ENCODE results near the gene ACP6. TPM values are rescaled to one million over a fixed set of nuclear protein-coding genes. Genes with fewer than 3 reads are reported as not detected.

ACP6 gene
- total RNA-seq, 1 donor from 2014 or later = 14.1 TPM

DNA sequence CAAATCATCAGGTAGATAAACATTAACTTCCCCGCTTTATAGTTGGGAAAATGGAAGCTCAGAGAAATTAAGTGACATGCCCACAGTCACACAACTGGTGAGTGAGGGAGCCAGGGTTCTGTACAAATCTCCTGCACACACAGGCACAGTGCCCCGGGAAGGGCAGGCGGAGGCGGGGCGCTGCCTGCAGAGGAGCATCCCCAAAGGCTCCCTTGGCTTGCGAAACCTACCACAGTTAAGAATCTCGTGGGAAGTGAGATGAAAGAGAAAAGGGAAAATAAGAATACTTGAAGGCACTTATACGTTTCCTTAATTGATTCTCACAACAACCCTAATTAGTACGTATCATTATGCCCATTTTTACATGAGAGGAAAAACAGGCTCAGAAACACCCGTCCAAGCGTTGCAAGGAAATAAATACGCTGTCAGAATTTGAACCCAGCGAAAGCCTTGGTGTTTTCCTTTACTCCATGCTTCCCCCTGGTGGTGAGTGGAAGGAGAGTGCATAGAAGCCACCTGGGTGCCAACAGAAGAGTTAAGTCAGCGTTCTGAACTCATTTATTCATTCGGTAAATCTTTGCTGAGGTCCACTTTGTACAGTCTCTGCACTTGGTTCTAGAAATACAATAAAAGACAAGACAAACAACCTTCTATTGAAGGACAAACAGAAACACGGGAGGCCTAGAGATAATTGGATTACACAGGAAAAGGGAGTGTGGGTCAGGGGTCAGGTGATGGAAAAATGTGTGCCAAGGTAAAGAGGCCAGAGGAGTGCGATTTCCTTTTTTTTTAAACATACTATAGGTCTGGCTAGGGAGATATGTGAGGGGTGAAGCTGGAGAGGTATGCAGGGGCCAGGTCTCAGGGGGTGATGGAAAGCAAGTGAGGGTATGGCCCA lies 28.4 kb downstream of the ACP6 start:
- peaks cover 26% of the 10 kb centered on the region for H3K36me3 Mint-ChIP-seq (ENCODE audit: low read depth)
- peak; percentile 42 for DNase-seq (ENCODE audit: low spot score)
- H3K9me3 Mint-ChIP-seq = no peaks in the 10 kb centered on the region
- H3K27me3 Mint-ChIP-seq (ENCODE audit: insufficient read depth) = no peaks in the 10 kb centered on the region
- intact Hi-C loops (cut with micrococcal nuclease) = loop anchor here (1.0 to 10.0 kb wide), 7 partner anchors 28 to 467 kb away; partner anchors contain the start of genes ACP6 and PRKAB2
- H3K4me3 Mint-ChIP-seq = no peak overlapping the region
- peaks cover 57% of the 10 kb centered on the region for H3K4me1 Mint-ChIP-seq (ENCODE audit: low read depth)
- no peak overlapping the region for H3K27ac Mint-ChIP-seq

DNA sequence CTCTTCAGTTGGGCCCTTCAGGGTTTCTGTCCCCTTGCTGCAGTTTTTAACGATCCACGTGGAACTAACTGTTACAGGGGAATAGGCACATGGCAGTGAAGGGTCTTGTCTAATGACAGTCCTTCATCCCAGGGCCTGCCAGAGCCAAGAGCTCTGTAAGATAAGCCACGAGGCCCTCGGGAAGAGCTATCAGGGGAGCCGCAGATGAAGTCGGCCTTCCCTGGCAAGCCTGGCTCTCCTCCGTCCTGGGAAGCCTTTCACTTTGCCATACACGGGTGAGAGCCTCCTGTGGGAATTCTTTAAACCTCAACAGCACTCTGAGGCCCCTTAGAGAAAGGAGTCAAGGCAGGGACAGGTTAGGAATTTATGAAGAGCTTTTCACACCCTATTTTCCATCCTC lies 29.0 kb downstream of the ACP6 start:
- no peaks in the 10 kb centered on the region for H3K9me3 Mint-ChIP-seq
- H3K27me3 Mint-ChIP-seq (ENCODE audit: insufficient read depth) = no peaks in the 10 kb centered on the region
- peaks cover 51% of the 10 kb centered on the region for H3K4me1 Mint-ChIP-seq (ENCODE audit: low read depth)
- H3K36me3 Mint-ChIP-seq (ENCODE audit: low read depth) = peaks cover 26% of the 10 kb centered on the region
- no peak overlapping the region for H3K4me3 Mint-ChIP-seq
- H3K27ac Mint-ChIP-seq = no peak overlapping the region
- intact Hi-C loops (cut with micrococcal nuclease) = loop anchor here (1.0 to 10.0 kb wide), 5 partner anchors 29 to 466 kb away; partner anchors contain the start of genes ACP6 and PRKAB2
- no peak for DNase-seq (ENCODE audit: low spot score)

DNA sequence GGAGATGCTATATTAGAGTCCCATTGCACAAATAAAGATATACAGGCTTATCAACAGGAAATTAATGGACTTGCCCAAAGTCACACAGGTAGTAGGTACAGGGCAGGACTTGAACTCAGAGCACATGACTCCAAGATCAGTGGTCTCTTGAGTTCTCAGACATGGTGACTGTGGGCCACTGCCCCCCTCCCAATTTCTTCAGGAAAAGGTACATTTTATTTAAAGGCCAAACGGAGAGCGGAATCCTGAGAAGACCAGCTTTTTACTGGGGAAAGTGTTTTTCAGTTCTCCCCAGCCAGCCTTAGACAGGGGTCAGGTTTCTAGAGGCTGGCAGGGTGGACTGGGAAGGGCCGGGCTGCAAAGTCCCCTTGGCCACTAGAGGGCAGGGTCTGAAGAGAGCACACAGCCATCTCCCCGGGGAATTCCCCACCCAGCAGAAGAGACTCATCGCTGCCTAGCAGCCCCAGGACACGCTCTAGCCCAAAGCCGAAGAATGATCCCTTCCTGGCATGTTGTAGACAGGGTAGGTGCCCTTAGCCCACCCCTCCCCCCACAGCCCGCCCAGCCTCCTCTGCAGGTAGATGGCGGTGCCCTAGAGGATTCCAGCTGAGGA lies 29.7 kb downstream of the ACP6 start:
- Mint-ChIP-seq H3K4me1 (ENCODE audit: low read depth) (peaks cover 49% of the 10 kb centered on the region), H3K4me3 (no peak overlapping the region), H3K27ac (no peak overlapping the region), H3K9me3 (no peaks in the 10 kb centered on the region), H3K36me3 (ENCODE audit: low read depth) (peaks cover 27% of the 10 kb centered on the region), H3K27me3 (ENCODE audit: insufficient read depth) (no peaks in the 10 kb centered on the region)
- DNase-seq (ENCODE audit: low spot score) = peak; percentile 73
- intact Hi-C loops (cut with micrococcal nuclease) = loop anchor here (1.0 to 10.0 kb wide), 8 partner anchors 13 to 466 kb away; partner anchors contain the start of genes ACP6 and PRKAB2

DNA sequence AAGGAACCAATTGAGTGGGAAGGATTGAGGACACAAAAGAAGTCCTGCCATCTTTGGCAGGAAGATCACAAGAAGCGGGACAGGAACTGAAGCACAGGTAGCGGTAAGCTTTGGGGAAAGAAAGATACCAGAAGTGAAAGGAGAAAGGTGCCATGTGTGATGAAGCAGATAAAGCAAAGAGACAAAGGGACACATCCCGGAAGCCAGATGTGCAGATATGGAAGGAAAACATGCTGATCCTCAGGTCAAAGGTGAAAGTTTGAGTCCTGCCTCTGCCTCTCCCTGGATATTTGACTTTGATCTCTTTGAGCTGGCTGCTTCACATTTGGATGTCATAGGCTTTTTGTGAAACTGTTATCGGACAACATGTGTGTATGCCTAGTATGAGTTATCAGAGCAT lies 34.0 kb downstream of the ACP6 start:
- no peak for DNase-seq (ENCODE audit: low spot score)
- H3K9me3 Mint-ChIP-seq = no peaks in the 10 kb centered on the region
- intact Hi-C loops (cut with micrococcal nuclease) = no loop called here

DNA sequence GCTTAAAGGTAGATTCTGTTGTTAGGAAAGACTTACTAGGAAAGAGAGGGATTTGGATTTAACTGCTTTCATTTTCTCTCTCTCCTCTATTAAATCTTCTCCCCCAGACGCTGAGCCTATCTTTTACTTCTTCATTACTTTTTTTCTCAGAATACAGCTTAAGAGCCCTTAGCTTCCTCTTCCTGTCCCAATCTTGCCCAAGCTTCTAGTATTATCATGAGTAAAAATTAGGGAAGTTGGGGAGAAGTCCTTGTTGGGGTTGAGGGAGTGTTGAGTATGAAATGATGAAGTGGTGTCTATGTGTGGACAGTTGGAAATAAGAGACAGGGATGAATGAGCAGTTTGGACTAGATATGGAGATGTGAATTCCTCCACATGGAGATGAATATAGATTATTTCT lies 35.0 kb downstream of the ACP6 start:
- peaks cover 16% of the 10 kb centered on the region for H3K4me1 Mint-ChIP-seq (ENCODE audit: low read depth)
- H3K36me3 Mint-ChIP-seq (ENCODE audit: low read depth) = peaks cover 13% of the 10 kb centered on the region
- no peak overlapping the region for H3K4me3 Mint-ChIP-seq
- no peaks in the 10 kb centered on the region for H3K9me3 Mint-ChIP-seq
- H3K27ac Mint-ChIP-seq = no peak overlapping the region
- no peak for DNase-seq (ENCODE audit: low spot score)
- intact Hi-C loops (cut with micrococcal nuclease) = no loop called here
- H3K27me3 Mint-ChIP-seq (ENCODE audit: insufficient read depth) = no peaks in the 10 kb centered on the region

More for the DNA sequence above, 34.0 kb downstream of the ACP6 start:
- Mint-ChIP-seq H3K36me3 (ENCODE audit: low read depth) (peaks cover 13% of the 10 kb centered on the region), H3K27me3 (ENCODE audit: insufficient read depth) (no peaks in the 10 kb centered on the region), H3K27ac (no peak overlapping the region), H3K4me1 (ENCODE audit: low read depth) (peaks cover 23% of the 10 kb centered on the region), H3K4me3 (no peak overlapping the region)

DNA sequence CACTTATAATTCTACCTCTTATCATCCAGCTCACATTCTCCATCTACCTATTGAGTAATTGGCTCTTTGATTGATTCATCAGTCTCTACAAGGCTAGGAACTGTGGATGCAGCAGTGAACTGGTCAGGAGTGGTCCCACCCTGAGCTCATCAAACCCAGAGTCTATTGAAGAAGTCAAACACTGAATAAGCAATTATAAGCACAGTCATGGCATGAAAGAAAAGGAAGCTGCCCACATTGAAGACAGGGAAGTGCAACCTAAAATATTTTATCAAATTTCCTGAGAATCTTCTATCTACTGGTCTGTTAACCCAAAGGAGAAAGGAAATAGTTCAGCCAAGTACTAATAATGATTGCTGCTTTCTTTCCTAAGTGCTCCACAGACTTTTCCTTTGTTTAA lies 35.7 kb downstream of the ACP6 start:
- intact Hi-C loops (cut with micrococcal nuclease) = no loop called here
- no peak overlapping the region for H3K27ac Mint-ChIP-seq
- H3K27me3 Mint-ChIP-seq (ENCODE audit: insufficient read depth) = no peaks in the 10 kb centered on the region
- no peaks in the 10 kb centered on the region for H3K9me3 Mint-ChIP-seq
- H3K4me3 Mint-ChIP-seq = no peak overlapping the region
- peaks cover 13% of the 10 kb centered on the region for H3K36me3 Mint-ChIP-seq (ENCODE audit: low read depth)
- H3K4me1 Mint-ChIP-seq (ENCODE audit: low read depth) = peaks cover 17% of the 10 kb centered on the region
- no peak for DNase-seq (ENCODE audit: low spot score)

DNA sequence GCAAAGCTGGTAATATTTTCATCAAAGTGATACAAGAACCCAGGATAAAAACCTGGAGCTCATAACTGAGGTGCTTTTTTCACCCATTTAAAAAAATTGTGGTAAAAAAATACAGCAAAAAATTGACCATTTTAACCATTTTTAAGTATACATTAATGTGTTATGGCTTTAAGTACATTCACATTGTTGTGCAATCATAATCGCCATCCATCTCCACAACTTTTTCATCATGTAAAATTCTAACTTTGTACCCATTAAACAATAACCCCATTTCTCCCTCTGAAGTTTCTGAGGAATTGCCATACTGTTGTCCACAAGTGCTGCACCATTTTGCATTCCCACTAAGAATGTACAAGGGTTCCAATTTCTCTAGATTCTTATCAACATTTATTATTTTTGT lies 36.6 kb downstream of the ACP6 start:
- intact Hi-C loops (cut with micrococcal nuclease) = no loop called here
- H3K27me3 Mint-ChIP-seq (ENCODE audit: insufficient read depth) = no peaks in the 10 kb centered on the region
- H3K4me3 Mint-ChIP-seq = no peak overlapping the region
- no peak for DNase-seq (ENCODE audit: low spot score)
- H3K27ac Mint-ChIP-seq = no peak overlapping the region
- peaks cover 19% of the 10 kb centered on the region for H3K4me1 Mint-ChIP-seq (ENCODE audit: low read depth)
- H3K9me3 Mint-ChIP-seq = no peaks in the 10 kb centered on the region
- H3K36me3 Mint-ChIP-seq (ENCODE audit: low read depth) = peaks cover 11% of the 10 kb centered on the region

DNA sequence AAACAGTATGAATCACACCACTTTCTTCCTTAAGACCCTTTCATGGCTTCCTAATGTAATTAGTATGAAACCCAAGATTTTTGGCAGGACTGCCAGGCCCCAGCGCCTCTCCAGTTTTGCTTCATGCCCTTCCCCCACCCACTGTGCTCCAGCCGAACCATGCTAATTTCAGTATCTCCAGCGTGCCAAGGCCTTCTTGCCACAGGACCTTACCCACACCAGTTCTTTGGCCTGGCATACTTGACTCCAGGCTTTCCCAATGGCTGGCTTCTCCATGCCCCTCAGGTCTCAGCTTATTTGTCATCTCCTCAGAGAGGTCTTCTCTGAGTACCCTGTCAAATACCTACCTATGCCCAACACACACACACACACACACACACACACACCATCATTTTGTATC lies 38.5 kb downstream of the ACP6 start:
- peaks cover 33% of the 10 kb centered on the region for H3K4me1 Mint-ChIP-seq (ENCODE audit: low read depth)
- intact Hi-C loops (cut with micrococcal nuclease) = no loop called here
- H3K9me3 Mint-ChIP-seq = no peaks in the 10 kb centered on the region
- no peak for DNase-seq (ENCODE audit: low spot score)
- peaks cover 7% of the 10 kb centered on the region for H3K36me3 Mint-ChIP-seq (ENCODE audit: low read depth)
- no peak overlapping the region for H3K27ac Mint-ChIP-seq
- H3K27me3 Mint-ChIP-seq (ENCODE audit: insufficient read depth) = no peaks in the 10 kb centered on the region
- H3K4me3 Mint-ChIP-seq = no peak overlapping the region

DNA sequence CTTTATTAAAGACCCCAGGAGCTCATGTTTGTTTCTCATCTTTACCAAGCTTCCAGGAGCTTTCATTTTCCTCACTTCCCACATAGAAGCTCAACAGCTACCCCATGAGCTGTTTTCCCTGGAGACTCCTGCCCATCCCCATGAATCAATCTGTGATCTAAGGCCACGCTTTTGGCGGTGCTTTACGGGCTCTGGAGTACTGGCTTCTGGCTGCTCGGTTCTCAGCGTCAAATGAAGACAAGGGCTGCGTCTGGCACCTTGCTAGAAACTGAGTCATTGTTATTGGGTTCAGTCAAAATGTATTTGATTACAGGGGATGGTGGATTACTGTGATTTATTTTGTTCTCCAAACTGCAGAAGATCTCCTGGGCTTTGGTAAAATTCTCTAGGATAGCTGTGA lies 39.9 kb downstream of the ACP6 start:
- Mint-ChIP-seq H3K36me3 (ENCODE audit: low read depth) (peaks cover 8% of the 10 kb centered on the region), H3K9me3 (no peaks in the 10 kb centered on the region), H3K27me3 (ENCODE audit: insufficient read depth) (no peaks in the 10 kb centered on the region), H3K4me3 (no peak overlapping the region), H3K4me1 (ENCODE audit: low read depth) (peaks cover 35% of the 10 kb centered on the region), H3K27ac (no peak overlapping the region)
- no peak for DNase-seq (ENCODE audit: low spot score)
- intact Hi-C loops (cut with micrococcal nuclease) = no loop called here

DNA sequence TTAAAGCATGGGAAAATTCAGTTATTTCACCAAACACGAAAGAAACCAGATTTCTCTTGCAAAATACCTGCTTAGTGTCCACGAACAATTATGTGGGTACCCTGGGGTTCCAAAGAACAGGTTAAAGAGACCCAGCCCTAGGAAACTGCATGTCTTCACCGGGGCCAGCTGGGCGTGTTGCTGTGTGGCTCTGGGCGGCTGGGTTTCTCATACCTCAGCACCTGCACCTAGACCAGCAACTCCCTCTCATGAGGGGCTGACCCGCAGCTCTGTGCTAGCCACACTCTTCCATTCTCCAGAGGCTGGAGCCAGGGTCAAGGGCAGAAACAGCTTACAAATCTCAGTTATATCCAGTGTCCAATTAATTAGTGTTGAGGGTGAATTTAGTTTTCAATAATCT lies 40.3 kb downstream of the ACP6 start:
- DNase-seq (ENCODE audit: low spot score) = no peak
- no peak overlapping the region for H3K27ac Mint-ChIP-seq
- peaks cover 36% of the 10 kb centered on the region for H3K4me1 Mint-ChIP-seq (ENCODE audit: low read depth)
- H3K9me3 Mint-ChIP-seq = no peaks in the 10 kb centered on the region
- H3K27me3 Mint-ChIP-seq (ENCODE audit: insufficient read depth) = no peaks in the 10 kb centered on the region
- H3K36me3 Mint-ChIP-seq (ENCODE audit: low read depth) = peaks cover 12% of the 10 kb centered on the region
- intact Hi-C loops (cut with micrococcal nuclease) = no loop called here
- H3K4me3 Mint-ChIP-seq = no peak overlapping the region

DNA sequence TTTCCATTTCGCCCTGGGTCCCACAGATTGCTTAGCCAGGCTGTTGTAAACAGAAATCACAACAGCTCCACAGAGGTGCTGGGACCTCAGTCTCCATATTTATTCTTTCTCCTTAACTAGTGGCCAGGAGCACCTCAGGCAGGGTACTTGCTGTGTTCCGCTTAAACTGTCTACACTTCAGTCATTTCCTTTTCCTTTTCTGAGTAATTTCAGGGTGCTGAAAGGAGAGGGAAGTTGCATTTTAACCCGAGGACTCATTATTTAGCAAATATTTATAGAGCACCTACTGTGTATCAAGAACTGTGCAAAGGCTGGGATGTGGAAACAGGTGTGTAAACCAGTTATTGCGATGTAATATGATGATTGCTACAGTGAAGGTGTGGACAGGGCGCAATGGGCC lies 41.9 kb downstream of the ACP6 start:
- Mint-ChIP-seq H3K4me3 (no peak overlapping the region), H3K27me3 (ENCODE audit: insufficient read depth) (no peaks in the 10 kb centered on the region), H3K9me3 (no peaks in the 10 kb centered on the region), H3K36me3 (ENCODE audit: low read depth) (peaks cover 10% of the 10 kb centered on the region), H3K4me1 (ENCODE audit: low read depth) (peaks cover 36% of the 10 kb centered on the region), H3K27ac (no peak overlapping the region)
- intact Hi-C loops (cut with micrococcal nuclease) = no loop called here
- DNase-seq (ENCODE audit: low spot score) = no peak

DNA sequence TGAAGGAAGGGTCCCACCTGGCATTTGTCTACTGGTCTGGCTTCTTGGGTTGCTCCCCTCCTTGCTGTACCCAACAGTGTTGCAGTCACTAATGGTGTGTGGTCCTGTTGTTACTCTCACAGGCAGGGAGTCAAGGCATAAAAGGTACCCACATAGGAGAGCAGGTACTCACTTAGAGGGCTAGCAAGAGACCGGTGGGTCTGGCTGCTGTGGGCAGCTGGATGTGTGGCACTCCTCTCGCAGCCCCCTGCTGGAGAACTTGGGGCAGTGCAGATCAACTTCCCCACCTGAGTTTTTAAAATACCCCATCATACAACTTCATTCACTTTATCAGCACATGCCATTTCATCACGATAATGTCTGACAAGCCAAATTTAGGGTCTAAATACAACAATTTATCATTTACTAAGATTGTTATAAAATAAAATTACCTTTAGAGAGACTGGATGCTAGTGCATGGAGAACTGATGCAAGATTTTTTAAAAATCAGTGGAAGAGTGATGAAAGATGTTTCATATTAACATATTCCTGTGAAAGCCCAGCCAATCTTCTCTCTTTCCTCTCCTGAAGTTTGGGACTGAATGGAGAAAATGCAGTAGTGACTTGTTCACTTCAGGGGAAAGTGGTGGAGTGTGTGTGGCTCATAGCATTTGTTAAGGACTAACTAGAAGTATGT lies 42.8 kb downstream of the ACP6 start:
- Mint-ChIP-seq H3K27ac (no peak overlapping the region), H3K4me3 (no peak overlapping the region), H3K36me3 (ENCODE audit: low read depth) (peaks cover 11% of the 10 kb centered on the region), H3K9me3 (no peaks in the 10 kb centered on the region), H3K27me3 (ENCODE audit: insufficient read depth) (no peaks in the 10 kb centered on the region), H3K4me1 (ENCODE audit: low read depth) (peaks cover 36% of the 10 kb centered on the region)
- peak; percentile 20 for DNase-seq (ENCODE audit: low spot score)
- intact Hi-C loops (cut with micrococcal nuclease) = loop anchor here (1.0 kb wide), 5 partner anchors 9 to 132 kb away; no protein-coding TSS in a partner anchor

DNA sequence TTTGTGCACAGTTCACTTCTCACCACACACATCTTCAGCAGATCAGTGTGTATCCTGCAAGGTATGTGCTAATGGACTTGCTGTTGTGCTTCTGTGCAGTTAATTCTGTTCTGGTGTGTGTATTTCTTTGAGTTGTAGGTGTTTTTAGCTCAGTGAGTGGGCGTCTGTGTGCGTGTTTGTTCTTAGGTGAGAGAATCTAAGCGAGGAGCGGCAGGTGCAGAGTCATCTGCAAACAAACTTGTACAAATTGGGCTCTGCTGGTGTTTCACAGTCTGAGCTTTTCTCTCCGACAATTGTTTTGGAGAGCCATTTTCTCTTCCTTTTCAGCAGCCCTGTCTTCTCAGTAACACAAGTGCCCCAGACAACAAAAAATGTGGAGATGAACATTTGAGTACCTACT lies 43.6 kb downstream of the ACP6 start:
- Mint-ChIP-seq H3K9me3 (no peaks in the 10 kb centered on the region), H3K4me1 (ENCODE audit: low read depth) (peaks cover 36% of the 10 kb centered on the region), H3K4me3 (no peak overlapping the region), H3K27me3 (ENCODE audit: insufficient read depth) (no peaks in the 10 kb centered on the region), H3K27ac (no peak overlapping the region), H3K36me3 (ENCODE audit: low read depth) (peaks cover 13% of the 10 kb centered on the region)
- intact Hi-C loops (cut with micrococcal nuclease) = loop anchor here (1.0 kb wide), 5 partner anchors 8 to 131 kb away; no protein-coding TSS in a partner anchor
- DNase-seq (ENCODE audit: low spot score) = no peak
